ENCODE results near the gene SUSD4.

DNA sequence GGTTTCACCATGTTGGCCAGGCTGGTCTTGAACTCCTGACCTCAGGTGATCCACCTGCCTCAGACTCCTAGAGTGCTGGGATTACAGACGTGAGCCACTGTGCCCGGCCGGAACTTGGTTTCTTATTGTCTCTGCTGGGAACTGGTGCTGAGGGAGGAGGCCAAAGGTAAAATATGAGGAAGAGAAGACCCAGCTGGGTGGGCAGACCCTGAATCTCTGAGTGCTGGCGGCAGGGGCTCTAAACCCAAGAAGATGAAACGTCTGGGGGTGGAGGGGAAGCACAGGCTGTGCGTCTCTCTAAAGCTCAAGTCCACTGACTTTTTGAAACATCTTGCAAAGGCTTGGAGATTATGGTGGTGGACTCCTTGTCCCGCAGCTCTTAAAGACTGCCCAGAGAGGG is 138.9 kb downstream of the SUSD4 start:
- TF ChIP-seq, protein P1, sequence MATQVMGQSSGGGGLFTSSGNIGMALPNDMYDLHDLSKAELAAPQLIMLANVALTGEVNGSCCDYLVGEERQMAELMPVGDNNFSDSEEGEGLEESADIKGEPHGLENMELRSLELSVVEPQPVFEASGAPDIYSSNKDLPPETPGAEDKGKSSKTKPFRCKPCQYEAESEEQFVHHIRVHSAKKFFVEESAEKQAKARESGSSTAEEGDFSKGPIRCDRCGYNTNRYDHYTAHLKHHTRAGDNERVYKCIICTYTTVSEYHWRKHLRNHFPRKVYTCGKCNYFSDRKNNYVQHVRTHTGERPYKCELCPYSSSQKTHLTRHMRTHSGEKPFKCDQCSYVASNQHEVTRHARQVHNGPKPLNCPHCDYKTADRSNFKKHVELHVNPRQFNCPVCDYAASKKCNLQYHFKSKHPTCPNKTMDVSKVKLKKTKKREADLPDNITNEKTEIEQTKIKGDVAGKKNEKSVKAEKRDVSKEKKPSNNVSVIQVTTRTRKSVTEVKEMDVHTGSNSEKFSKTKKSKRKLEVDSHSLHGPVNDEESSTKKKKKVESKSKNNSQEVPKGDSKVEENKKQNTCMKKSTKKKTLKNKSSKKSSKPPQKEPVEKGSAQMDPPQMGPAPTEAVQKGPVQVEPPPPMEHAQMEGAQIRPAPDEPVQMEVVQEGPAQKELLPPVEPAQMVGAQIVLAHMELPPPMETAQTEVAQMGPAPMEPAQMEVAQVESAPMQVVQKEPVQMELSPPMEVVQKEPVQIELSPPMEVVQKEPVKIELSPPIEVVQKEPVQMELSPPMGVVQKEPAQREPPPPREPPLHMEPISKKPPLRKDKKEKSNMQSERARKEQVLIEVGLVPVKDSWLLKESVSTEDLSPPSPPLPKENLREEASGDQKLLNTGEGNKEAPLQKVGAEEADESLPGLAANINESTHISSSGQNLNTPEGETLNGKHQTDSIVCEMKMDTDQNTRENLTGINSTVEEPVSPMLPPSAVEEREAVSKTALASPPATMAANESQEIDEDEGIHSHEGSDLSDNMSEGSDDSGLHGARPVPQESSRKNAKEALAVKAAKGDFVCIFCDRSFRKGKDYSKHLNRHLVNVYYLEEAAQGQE (IDR thresholded peaks at IDR 0.05), result no peak
- TF ChIP-seq, protein P2, sequence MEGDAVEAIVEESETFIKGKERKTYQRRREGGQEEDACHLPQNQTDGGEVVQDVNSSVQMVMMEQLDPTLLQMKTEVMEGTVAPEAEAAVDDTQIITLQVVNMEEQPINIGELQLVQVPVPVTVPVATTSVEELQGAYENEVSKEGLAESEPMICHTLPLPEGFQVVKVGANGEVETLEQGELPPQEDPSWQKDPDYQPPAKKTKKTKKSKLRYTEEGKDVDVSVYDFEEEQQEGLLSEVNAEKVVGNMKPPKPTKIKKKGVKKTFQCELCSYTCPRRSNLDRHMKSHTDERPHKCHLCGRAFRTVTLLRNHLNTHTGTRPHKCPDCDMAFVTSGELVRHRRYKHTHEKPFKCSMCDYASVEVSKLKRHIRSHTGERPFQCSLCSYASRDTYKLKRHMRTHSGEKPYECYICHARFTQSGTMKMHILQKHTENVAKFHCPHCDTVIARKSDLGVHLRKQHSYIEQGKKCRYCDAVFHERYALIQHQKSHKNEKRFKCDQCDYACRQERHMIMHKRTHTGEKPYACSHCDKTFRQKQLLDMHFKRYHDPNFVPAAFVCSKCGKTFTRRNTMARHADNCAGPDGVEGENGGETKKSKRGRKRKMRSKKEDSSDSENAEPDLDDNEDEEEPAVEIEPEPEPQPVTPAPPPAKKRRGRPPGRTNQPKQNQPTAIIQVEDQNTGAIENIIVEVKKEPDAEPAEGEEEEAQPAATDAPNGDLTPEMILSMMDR (IDR thresholded peaks at IDR 0.05), result no peak
- TF ChIP-seq, protein P3, sequence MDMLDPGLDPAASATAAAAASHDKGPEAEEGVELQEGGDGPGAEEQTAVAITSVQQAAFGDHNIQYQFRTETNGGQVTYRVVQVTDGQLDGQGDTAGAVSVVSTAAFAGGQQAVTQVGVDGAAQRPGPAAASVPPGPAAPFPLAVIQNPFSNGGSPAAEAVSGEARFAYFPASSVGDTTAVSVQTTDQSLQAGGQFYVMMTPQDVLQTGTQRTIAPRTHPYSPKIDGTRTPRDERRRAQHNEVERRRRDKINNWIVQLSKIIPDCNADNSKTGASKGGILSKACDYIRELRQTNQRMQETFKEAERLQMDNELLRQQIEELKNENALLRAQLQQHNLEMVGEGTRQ (IDR thresholded peaks at IDR 0.05), result no peak
- TF ChIP-seq POLR2A (IDR thresholded peaks at IDR 0.05; ENCODE audit: low read length), result no peak
- no peak for TF ChIP-seq FOXS1 (CRISPR knock-in tag; IDR thresholded peaks at IDR 0.05)
- TF ChIP-seq RCOR1 (IDR thresholded peaks at IDR 0.05; ENCODE audit: low read depth, low read length), result no peak
- no peak for TF ChIP-seq RFX5 (IDR thresholded peaks at IDR 0.05)
- TF ChIP-seq RAD21 (conservative IDR thresholded peaks at IDR 0.05 in 1 of 2, IDR thresholded peaks at IDR 0.05 in 1 of 2), result no peak
- TF ChIP-seq, protein P4, sequence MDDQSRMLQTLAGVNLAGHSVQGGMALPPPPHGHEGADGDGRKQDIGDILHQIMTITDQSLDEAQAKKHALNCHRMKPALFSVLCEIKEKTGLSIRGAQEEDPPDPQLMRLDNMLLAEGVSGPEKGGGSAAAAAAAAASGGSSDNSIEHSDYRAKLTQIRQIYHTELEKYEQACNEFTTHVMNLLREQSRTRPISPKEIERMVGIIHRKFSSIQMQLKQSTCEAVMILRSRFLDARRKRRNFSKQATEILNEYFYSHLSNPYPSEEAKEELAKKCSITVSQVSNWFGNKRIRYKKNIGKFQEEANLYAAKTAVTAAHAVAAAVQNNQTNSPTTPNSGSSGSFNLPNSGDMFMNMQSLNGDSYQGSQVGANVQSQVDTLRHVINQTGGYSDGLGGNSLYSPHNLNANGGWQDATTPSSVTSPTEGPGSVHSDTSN (IDR thresholded peaks at IDR 0.05), result no peak
- no peak for TF ChIP-seq EP300 (IDR thresholded peaks at IDR 0.05)
- no peak for TF ChIP-seq ZFP36 (IDR thresholded peaks at IDR 0.05; ENCODE audit: borderline replicate concordance, partially characterized antibody)

Measured in A549 (cell line).